H9 (cell line): ENCODE results near the gene EML1. TPM values are rescaled to one million over a fixed set of nuclear protein-coding genes. Genes with fewer than 3 reads are reported as not detected.

Experiments used
- DNase-seq: peaks from one replicate; pipeline ENCODE4 v3.0.0-alpha.2; 2017
- H2AFZ ChIP-seq: one replicate; pipeline ENCODE4 v1.6.1; 2013; ENCODE audit warnings: mild to moderate bottlenecking, low read length, control low read depth, moderate library complexity
- H2AK5ac ChIP-seq: 2 replicates; pipeline ENCODE4 v1.6.1; 2013; ENCODE audit warnings: low read length, control low read depth, mixed read lengths; ENCODE audit not compliant: insufficient read length
- H2BK120ac ChIP-seq: one replicate; pipeline ENCODE4 v1.6.1; 2013; ENCODE audit warnings: low read depth, mild to moderate bottlenecking, low read length, control low read depth, inconsistent platforms; ENCODE audit not compliant: poor library complexity, severe bottlenecking
- H2BK12ac ChIP-seq: 2 replicates; pipeline ENCODE4 v1.6.1; 2013; ENCODE audit warnings: low read length, control low read depth, mixed read lengths, low read depth; ENCODE audit not compliant: insufficient read length
- H2BK15ac ChIP-seq: 2 replicates; pipeline ENCODE4 v1.6.1; 2013; ENCODE audit warnings: low read depth, low read length, control low read depth
- H2BK20ac ChIP-seq: one replicate; pipeline ENCODE4 v1.6.1; 2013; ENCODE audit warnings: low read depth, mild to moderate bottlenecking, low read length, control low read depth, inconsistent platforms; ENCODE audit not compliant: poor library complexity, severe bottlenecking
- H2BK5ac ChIP-seq: 2 replicates; pipeline ENCODE4 v1.6.1; 2013; ENCODE audit warnings: low read length, control low read depth, mixed read lengths; ENCODE audit not compliant: insufficient read length
- H3K14ac ChIP-seq: 2 replicates; pipeline ENCODE4 v1.6.1; 2013; ENCODE audit warnings: low read length, control low read depth; ENCODE audit not compliant: insufficient read depth
- H3K18ac ChIP-seq: 2 replicates; pipeline ENCODE4 v1.6.1; 2013; ENCODE audit warnings: low read depth, mild to moderate bottlenecking, mixed read lengths, low read length, control low read depth; ENCODE audit not compliant: insufficient read length
- H3K23ac ChIP-seq: 2 replicates; pipeline ENCODE4 v1.6.1; 2013; ENCODE audit warnings: low read length, control low read depth, mixed read lengths, low read depth; ENCODE audit not compliant: insufficient read length
- H3K23me2 ChIP-seq: 2 replicates; pipeline ENCODE4 v1.6.1; 2013; ENCODE audit warnings: low read depth, mild to moderate bottlenecking, mixed read lengths, low read length, control low read depth; ENCODE audit not compliant: insufficient read length, poor library complexity, severe bottlenecking
- H3K27ac ChIP-seq: 2 replicates; pipeline ENCODE4 v1.5.1; 2013; ENCODE audit warnings: low read length, control low read depth, mixed read lengths, low read depth; ENCODE audit not compliant: insufficient read length
- H3K27me3 ChIP-seq: 2 replicates; pipeline ENCODE4 v1.6.1; 2013; ENCODE audit warnings: low read length, control low read depth, inconsistent platforms; ENCODE audit not compliant: insufficient read depth
- H3K4ac ChIP-seq: 2 replicates; pipeline ENCODE4 v1.6.1; 2013; ENCODE audit warnings: low read depth, mild to moderate bottlenecking, control low read depth, inconsistent platforms, low read length, moderate library complexity
- H3K4me1 ChIP-seq: 2 replicates; pipeline ENCODE4 v1.6.1; 2013; ENCODE audit warnings: low read length, control low read depth, inconsistent platforms; ENCODE audit not compliant: insufficient read depth
- H3K4me2 ChIP-seq: 2 replicates; pipeline ENCODE4 v1.6.1; 2013; ENCODE audit warnings: low read length, control low read depth, mixed read lengths; ENCODE audit not compliant: insufficient read length, insufficient read depth
- H3K56ac ChIP-seq: 2 replicates; pipeline ENCODE4 v1.6.1; 2013; ENCODE audit warnings: low read depth, mild to moderate bottlenecking, mixed read lengths, low read length, control low read depth; ENCODE audit not compliant: insufficient read length
- H3K79me1 ChIP-seq: 2 replicates; pipeline ENCODE4 v1.6.1; 2013; ENCODE audit warnings: low read depth, mild to moderate bottlenecking, moderate library complexity, low read length, control low read depth, inconsistent platforms; ENCODE audit not compliant: insufficient read depth, poor library complexity, severe bottlenecking
- H3K79me2 ChIP-seq: 2 replicates; pipeline ENCODE4 v1.6.1; 2013; ENCODE audit warnings: low read length, control low read depth, inconsistent platforms; ENCODE audit not compliant: insufficient read depth
- H3K9ac ChIP-seq: 2 replicates; pipeline ENCODE4 v1.6.1; 2013; ENCODE audit warnings: low read length, control low read depth, mixed read lengths; ENCODE audit not compliant: insufficient read length; ENCODE audit errors: extremely low read depth
- H3K9me3 ChIP-seq: one replicate; pipeline ENCODE4 v1.6.1; 2013; ENCODE audit warnings: low read depth, low read length, inconsistent platforms; ENCODE audit not compliant: control insufficient read depth
- H3T11ph ChIP-seq: one replicate; pipeline ENCODE4 v1.6.1; 2013; ENCODE audit warnings: mild to moderate bottlenecking, low read length, control low read depth, inconsistent platforms
- H4K20me1 ChIP-seq: one replicate; pipeline ENCODE4 v1.6.1; 2013; ENCODE audit not compliant: control insufficient read depth, insufficient read length, insufficient read depth
- H4K5ac ChIP-seq: 2 replicates; pipeline ENCODE4 v1.6.1; 2013; ENCODE audit warnings: low read depth, mild to moderate bottlenecking, mixed read lengths, low read length, control low read depth; ENCODE audit not compliant: insufficient read length
- H4K8ac ChIP-seq: replicated peaks from 2 replicates; pipeline ENCODE4 v1.6.1; 2013; ENCODE audit warnings: low read length, control low read depth, mixed read lengths, low read depth; ENCODE audit not compliant: insufficient read length
- H4K91ac ChIP-seq: 2 replicates; pipeline ENCODE4 v1.6.1; 2013; ENCODE audit warnings: low read depth, mild to moderate bottlenecking, moderate library complexity, mixed read lengths, low read length, control low read depth; ENCODE audit not compliant: insufficient read length
- H3K27ac Mint-ChIP-seq, 3 experiments: 2 replicates in 2 of 3; 3 replicates in 1 of 3; pipeline ENCODE4 v1.8.0; 2020 to 2021; ENCODE audit warnings: mixed read lengths in 3 of 3, mild to moderate bottlenecking in 1 of 3, moderate library complexity in 1 of 3
- H3K27me3 Mint-ChIP-seq: 2 replicates; pipeline ENCODE4 v1.8.0; 2021; ENCODE audit warnings: low read depth, mild to moderate bottlenecking, moderate library complexity, mixed read lengths
- H3K36me3 Mint-ChIP-seq, 3 experiments: 2 replicates in 2 of 3; 3 replicates in 1 of 3; pipeline ENCODE4 v1.8.0; 2020 to 2021; ENCODE audit warnings: low read depth in 3 of 3, mixed read lengths in 3 of 3; ENCODE audit not compliant: insufficient read depth in 1 of 3
- H3K4me1 Mint-ChIP-seq, 2 experiments: 2 replicates each; pipeline ENCODE4 v1.8.0; 2020; ENCODE audit warnings: mixed read lengths in 2 of 2
- H3K4me3 Mint-ChIP-seq, 2 experiments: 2 replicates in 1 of 2; 3 replicates in 1 of 2; pipeline ENCODE4 v1.8.0; 2020 to 2021; ENCODE audit warnings: mild to moderate bottlenecking in 2 of 2, mixed read lengths in 2 of 2, moderate library complexity in 1 of 2
- H3K9me3 Mint-ChIP-seq, 2 experiments: 2 replicates in 1 of 2; 3 replicates in 1 of 2; pipeline ENCODE4 v1.8.0; 2020; ENCODE audit warnings: mild to moderate bottlenecking in 2 of 2, mixed read lengths in 2 of 2, moderate library complexity in 1 of 2
- WGBS: extraction: QIAGEN DNeasy Blood & Tissue Kit; methylation state at CpG from one replicate; pipeline ENCODE4 v1.1.7; 2013; ENCODE audit warnings: missing lambda C conversion rate, low lambda C conversion rate, mixed read lengths; ENCODE audit not compliant: insufficient read length; ENCODE audit errors: extremely low coverage; 5-methylcytosine and 5-hydroxymethylcytosine counted together
- total RNA-seq: library from RNA; stranded (reverse); gene quantifications from 2 replicates; pipeline ENCODE4 v1.2.1, GENCODE V29; 2021
- TF ChIP-seq, protein P1 (sequence below): fragments of 200-600 bp; sonication (generic); conservative IDR thresholded peaks from 3 replicates; pipeline ENCODE4 v1.8.0; 2021; ENCODE audit warnings: antibody characterized with exemption, mild to moderate bottlenecking

The EML1 gene
- total RNA-seq, 1 experiment from 2014 or later: 16.7 TPM

DNA sequence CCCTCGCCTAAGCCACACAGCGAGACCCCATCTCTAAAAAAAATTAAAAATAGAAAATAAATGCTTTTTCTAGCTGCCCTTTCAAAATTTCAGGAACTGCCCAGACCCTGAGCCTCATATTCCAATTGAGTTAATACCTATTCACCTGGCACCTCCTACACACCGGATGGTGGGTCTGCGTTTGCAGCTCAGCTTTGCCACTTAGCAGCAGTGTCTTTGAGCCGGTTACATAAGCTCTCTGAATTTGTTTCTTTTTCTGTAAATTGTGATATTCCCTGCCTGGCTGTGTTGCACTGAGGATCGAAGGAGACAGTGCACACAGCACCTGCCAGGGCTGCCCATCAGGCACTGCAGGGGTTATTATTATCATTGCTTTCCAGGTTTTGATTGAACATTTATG is 125.6 kb downstream of the EML1 start:
- Histone ChIP-seq H3K56ac (no peak overlapping the region), H3K79me2 (no peaks in the 10 kb centered on the region), H2BK20ac (no peak overlapping the region), H3K4me1 (peaks cover 2% of the 10 kb centered on the region; the same call in 1 of the 2 replicates), H4K91ac (no peak overlapping the region), H3K4me2 (no peak overlapping the region), H3K9ac (no peak overlapping the region), H2AFZ (no peak overlapping the region), H4K8ac (no peak overlapping the region), H3K79me1 (no peaks in the 10 kb centered on the region), H3K23me2 (no peaks in the 10 kb centered on the region), H4K5ac (no peak overlapping the region), H3K14ac (no peak overlapping the region), H2BK12ac (no peak overlapping the region), H3K27ac (no peak overlapping the region), H2BK120ac (no peak overlapping the region), H3K27me3 (no peaks in the 10 kb centered on the region), H2AK5ac (no peak overlapping the region), H3K23ac (no peak overlapping the region), H2BK5ac (no peak overlapping the region), H3K4ac (no peak overlapping the region), H4K20me1 (no peaks in the 10 kb centered on the region), H2BK15ac (no peak overlapping the region), H3K18ac (no peak overlapping the region), H3K9me3 (no peaks in the 10 kb centered on the region), H3T11ph (no peak overlapping the region)
- H3K9me3 Mint-ChIP-seq: no peaks in the 10 kb centered on the region
- H3K36me3 Mint-ChIP-seq: peaks cover 9 to 26% (median 13%) of the 10 kb centered on the region in 3 experiments; a peak in 6 of 7 replicates
- no CpG with 5 or more reads among the region's 6 CpGs for WGBS
- H3K4me3 Mint-ChIP-seq: no peak overlapping the region
- no peak overlapping the region for H3K27ac Mint-ChIP-seq
- no peak for DNase-seq
- peaks cover 4 to 6% of the 10 kb centered on the region in 2 experiments; a peak in 3 of 4 replicates for H3K4me1 Mint-ChIP-seq
- no peaks in the 10 kb centered on the region for H3K27me3 Mint-ChIP-seq
- TF ChIP-seq, protein P1, sequence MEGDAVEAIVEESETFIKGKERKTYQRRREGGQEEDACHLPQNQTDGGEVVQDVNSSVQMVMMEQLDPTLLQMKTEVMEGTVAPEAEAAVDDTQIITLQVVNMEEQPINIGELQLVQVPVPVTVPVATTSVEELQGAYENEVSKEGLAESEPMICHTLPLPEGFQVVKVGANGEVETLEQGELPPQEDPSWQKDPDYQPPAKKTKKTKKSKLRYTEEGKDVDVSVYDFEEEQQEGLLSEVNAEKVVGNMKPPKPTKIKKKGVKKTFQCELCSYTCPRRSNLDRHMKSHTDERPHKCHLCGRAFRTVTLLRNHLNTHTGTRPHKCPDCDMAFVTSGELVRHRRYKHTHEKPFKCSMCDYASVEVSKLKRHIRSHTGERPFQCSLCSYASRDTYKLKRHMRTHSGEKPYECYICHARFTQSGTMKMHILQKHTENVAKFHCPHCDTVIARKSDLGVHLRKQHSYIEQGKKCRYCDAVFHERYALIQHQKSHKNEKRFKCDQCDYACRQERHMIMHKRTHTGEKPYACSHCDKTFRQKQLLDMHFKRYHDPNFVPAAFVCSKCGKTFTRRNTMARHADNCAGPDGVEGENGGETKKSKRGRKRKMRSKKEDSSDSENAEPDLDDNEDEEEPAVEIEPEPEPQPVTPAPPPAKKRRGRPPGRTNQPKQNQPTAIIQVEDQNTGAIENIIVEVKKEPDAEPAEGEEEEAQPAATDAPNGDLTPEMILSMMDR: no peak
